Measurements from ENCODE around the gene CCRL2.
"Not testable (repeated sequence)": the region's sequence is repeated elsewhere in the genome, so short reads cannot be mapped to it uniquely, and the experiment has no call there.

The CCRL2 gene

DNA sequence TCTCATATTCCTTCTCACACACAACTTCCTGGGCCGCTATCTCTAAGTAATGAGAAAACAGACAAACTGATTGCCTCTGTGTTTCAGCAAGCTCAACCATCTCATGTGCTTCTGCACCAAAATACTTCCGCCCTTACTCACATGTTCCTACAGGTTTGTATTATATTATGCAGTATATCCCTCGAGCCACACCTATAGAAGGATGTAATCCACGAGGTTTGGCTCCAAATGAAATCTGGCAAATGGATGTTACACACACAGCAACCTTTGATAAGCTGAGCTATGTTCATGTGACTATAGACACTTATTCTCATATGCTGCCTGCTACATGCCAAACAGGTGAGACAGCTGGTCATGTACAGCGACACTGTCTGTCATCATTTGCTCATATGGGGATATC lies 22.6 kb downstream of the CCRL2 start:
- DNase-seq (ENCODE audit: low read depth), result no peak

DNA sequence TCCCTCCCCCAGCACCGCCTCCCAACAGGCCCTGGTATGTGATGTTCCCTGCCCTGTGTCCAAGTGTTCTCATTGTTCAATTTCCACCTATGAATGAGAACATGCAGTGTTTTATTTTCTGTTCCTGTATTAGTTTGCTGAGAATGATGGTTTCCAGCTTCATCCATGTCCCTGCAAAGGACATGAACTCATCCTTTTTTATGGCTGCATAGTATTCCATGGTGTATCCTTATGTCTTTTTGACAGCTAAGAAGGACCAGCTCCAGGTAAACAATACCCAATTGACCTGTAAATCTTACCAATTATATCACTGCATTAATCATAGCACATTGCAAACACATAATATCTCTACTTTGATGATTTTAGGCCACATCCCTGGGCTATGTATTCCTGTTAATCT lies 23.8 kb downstream of the CCRL2 start:
- DNase-seq (ENCODE audit: low read depth), result not testable (repeated sequence)

DNA sequence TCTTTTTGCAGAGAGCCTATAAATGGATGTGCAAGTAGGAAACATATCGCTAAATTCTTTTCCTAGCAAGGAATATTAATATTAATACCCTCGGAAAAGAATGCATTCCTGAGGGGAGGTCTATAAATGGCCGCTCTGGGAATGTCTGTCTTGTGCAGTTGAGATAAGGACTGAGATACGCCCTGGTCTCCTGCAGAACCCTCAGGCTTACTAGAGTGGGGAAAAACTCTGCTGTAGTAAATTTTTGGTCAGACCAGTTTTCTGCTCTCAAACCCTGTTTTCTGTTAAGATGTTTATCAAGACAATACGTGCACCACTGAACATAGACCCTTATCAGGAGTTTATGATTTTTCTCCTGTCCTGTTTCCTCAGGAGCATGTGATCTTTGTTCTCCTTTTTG lies 24.8 kb downstream of the CCRL2 start:
- not testable (repeated sequence) for DNase-seq (ENCODE audit: low read depth)

DNA sequence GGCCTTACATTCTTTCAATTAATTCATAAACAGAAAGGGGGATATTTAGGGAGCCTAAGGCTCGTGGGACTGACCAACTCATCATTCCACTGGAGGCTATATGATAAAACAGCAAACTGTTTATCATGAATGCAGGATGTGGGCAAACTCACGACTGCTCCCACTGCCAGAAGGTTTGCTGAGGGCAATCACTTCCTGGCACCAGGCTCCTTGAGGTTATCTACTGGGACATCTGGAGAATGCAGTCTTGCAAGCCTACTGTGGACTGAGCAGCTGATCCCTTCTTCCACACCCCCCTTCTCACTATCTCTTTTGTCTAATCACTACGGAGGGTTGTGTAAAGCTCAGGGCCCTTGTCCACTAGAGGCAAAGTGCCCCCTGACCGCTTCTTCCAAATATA lies 26.1 kb downstream of the CCRL2 start:
- DNase-seq (ENCODE audit: low read depth), result not testable (repeated sequence)

DNA sequence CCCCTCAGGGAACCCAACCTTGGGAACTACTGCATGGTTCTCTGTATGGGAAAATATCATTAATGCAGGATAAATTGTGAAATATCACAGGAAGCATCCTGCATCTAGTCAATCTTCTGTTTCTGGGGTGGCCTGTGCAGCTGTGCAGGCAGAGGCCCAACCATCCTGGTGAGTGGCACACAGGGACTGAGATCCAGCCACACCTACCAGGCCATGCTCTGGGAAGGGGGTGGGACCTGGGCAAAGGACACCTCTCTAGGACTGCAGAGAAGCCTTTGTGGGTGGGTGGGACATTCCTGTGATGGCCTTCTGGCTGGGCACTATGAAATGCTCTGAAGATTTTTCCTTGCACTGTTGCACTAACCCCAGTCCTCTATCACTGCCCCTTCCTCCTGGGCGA lies 26.8 kb downstream of the CCRL2 start:
- no peak for DNase-seq (ENCODE audit: low read depth)

DNA sequence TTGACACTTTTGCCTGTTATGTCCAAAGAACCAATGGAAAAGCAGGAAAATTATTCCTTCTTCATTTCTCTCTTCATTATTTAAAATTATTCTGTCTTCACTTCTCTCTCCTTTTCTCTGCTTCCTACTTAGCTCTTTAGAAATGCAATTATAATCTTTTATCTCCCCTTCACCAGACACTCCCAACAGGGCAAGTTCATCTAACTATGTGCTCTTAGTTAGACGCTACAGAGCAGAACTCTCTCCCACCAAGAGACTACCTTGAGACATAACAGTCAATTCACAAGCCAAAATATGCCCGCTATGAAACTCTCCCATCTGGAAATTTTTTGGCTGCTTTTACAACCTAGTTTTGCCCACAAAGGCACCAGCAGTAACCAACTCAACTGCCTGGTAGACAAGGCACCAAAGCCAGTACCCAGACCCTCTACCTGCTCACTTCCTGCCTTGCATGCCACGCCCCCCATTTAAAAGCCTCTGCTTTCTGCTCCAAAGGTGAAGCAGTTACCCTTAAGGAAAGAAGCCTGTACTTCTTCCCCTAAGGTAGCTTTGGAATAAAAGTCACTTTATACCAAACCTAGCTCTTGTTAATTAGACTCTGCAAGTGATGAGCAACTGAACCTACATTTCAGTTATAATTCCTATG lies 28.1 kb downstream of the CCRL2 start:
- no peak for DNase-seq (ENCODE audit: low read depth)

DNA sequence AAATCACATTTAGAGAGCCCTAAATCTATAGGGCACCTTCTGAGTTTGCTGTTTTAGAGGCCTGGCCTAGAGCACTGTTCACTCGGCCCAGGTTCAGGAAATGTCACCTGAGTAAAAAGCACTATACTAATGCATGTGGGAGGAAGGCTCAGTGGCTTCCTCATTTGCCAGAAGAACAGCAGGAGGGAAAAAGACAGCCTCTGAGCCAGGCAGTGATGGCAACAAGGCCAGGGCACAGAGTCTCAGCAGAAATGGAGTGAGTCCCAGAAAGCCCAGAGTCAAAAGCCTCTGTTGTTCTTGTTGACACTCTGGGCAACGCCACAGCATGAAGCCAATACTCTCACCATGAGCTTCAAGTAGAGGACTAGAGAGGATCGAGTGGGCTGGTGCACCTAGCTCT lies 31.8 kb downstream of the CCRL2 start:
- DNase-seq (ENCODE audit: low read depth), result no peak

DNA sequence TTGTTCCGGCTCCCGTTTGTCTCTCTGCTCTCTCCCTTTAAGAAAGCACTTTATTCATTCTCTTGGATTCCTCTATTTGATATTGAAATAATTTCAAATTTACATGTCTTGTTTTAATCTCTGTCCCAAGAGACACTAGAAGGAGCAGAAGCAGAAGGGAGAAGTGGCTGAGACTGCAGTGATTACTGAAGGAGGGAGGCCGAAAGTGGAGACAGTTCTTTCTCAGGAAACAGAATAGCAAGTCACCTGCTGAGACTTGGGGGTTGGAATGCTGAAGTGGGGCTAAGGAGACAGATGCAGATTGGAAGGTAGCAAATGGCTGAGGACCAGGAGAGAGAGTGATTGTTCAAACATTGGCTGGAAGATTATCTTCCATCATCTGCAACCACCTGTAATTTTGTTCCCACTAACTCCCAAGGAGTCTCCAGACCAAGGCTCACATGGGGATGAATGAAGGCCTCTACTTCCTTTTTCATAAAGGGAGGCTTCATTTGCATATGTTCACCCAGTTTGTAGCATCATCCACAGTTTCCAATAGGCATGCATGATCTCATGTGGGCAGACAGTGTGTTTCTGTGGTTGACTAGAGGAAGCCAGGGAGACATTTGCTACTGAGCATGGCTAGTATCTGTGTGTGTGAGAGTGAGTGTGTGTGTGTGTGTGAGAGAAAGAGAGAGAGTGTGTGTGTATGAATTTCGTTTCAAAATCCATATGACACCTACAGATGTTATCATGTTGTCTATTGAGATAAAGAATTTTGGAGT lies 33.7 kb downstream of the CCRL2 start:
- no peak for DNase-seq (ENCODE audit: low read depth)

DNA sequence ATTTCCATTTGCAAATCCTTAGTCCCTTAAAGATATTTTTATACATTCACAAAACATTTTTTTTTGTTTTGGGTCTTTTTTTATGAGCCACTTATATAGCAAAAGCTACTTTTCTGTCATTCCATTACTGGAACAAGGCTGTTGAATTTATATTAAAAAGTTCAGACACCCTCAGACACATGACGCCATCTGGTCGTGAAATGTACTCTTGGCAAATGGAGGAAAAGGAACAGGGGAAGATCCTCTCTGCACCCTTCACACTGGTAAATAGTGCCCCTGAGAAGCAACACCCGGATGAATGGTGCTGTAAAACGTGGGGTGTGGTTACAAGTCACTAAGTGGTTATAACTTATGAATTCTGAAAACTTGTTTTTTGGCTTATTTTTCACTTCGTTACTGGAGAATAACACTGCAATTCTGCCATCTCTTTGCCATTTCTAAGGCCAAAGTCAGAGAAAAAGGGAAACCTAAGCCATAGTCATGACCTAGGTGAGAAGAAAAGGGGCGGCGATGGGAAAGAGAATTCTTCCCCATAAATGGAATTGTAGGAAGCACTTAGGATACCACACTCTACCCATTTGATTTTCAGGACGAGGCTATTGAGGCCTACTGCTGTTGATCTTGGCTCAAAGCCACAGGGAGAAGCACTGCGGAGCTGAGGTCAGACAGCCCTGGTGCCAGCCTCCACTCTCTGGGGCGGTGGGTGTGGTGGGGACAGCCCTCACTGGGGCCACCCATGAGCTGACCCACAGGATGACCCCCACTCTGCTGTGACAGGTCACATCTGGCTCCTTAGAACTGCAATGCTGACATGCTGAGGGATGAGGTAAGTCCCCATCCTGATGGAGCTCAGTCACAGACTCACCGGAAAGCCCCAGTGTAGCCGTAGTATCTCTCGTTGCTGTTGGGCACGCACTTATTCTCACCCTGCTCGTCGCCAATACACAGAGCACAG lies 35.8 kb downstream of the CCRL2 start:
- DNase-seq (ENCODE audit: low read depth), result no peak

DNA sequence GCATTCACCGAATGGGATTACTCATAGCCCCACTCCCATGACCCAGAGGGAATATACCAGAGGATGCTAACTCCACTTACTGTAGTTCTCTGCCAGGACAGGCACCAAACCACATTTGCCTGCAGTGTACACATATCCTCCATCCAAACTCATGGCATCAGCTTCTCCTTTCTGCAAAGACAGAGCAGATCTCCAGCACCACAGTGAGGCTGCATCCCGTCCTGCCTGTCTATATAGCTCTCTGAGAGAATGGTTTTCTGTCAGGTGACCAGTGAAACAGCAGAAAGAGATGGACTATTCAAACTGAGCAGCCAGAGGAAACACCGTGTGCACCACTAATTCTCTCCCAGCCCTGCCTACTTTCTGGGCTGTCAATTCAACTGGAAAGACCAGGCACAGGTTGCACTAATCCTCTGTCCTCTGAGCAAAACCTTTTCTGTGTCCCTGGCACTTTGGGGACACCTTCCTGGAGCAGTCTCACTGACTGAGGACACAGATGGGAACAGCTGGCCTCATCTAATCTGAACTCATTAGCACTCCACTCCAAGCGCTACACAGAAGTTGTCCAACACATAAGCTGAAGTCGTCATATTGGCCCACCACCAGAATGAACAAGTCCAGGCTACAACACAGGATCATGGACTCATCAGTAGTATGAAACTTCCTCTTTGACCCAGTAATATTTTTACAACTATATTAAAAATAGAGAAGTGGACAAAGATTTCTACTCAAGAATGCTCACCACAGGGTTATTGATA lies 40.3 kb downstream of the CCRL2 start:
- no peak for DNase-seq (ENCODE audit: low read depth)

DNA sequence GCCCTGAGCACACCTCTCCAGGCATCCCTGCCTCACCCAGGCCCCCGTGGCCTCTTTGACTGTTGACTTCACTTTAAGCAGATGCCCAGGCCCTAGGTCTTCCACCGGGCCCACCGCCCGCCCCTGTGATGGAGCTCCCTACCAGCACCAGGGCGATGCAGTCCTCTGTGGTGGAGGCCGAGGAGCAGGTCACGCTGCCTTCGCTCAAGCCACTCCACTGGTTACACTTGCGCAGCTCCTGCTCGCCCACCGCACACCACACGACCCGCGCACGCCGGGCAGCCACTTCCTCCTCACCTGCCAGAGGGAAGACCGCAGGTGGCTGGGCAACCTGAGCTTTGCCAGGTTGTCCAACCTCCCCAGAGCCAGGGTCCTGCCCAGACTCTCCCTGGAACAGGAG lies 41.7 kb downstream of the CCRL2 start:
- no peak for DNase-seq (ENCODE audit: low read depth)

DNA sequence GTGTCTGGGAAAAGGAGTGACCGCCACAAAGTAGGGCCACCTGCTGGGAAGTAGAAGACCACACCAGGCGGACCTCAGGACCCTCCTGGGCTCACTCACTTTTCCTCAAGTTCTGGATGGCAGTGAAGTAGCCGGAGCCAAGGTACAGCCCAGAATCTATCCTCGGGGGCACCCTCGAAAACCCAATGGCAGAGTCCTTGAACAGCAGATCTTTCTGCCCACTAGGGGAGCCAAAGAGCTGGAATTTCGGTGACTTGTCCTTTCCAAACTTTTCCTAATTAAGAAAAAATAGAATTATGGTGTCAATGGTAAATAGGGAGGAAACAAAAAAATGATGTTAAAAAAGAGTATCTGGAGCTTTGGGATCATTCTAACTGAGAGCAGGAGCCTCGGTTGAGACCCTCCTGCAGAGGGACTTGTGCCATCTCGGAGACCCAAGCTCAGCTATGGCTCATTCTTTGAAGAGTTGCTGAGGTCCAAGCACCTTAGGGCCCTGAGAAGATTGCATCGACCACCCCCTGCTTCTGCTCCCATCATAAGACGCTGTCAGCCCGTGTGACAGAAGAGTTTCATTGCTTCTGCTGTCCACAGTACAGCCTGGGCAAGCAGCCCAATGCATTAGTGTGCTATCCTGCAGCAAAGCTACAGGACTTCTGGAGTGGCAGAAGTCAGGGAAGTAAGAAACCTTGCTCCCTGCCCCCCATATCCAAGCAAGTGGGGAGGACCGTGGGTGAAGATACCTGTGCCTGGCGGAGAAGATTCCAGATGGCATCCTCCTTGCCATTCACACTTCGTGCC lies 42.9 kb downstream of the CCRL2 start:
- no peak for DNase-seq (ENCODE audit: low read depth)

DNA sequence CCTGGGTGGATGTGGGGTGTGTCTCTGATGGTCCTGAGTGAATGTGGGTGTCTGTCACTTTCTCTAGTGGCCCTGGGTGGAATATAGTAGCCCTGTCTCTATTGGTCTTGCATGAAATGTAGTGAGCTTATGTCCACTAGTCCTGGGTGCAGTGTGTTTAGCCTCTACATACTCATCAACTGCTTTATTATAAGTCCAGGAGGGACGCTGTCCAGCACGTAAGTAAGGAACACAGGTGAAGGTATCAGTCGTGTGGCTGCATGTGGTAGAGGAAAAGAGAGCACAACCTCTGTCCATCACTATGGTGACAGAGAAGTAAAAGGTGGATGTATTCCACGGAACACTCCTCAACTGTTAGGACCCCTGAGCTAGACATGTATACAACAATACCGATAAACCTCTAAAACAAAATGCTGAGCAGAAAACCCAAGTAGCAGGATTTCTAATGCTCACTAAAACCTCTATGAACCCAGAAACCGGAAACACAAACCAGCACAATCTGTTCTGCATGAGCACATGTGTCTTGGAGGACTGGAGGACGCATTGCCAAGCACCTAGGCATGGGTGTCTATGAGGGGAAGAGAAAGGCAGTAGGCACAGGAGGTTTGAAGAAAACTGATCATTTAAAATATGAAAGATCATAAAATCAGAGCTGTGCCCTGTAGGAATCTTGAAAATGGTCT lies 46.6 kb downstream of the CCRL2 start:
- no peak for DNase-seq (ENCODE audit: low read depth)

DNA sequence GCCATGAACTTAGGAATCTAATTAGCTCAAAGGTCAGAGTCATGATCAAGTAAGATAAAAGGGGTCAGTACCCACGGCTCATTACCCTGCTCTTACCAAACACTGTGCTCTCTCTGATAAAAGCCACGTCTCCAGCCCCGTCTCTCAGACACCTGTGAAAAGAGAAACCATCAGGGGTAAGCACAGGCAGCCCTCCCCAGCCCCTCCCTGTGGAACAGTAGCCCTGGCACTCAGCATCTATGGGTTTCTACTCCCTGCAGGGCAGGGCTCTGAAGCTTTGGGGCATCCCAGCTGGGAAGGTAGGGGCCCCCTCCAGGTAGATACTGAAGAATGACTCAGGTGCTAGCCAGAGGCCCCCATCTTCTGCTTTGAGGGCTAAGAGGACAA lies 47.1 kb downstream of the CCRL2 start:
- no peak for DNase-seq (ENCODE audit: low read depth)

DNA sequence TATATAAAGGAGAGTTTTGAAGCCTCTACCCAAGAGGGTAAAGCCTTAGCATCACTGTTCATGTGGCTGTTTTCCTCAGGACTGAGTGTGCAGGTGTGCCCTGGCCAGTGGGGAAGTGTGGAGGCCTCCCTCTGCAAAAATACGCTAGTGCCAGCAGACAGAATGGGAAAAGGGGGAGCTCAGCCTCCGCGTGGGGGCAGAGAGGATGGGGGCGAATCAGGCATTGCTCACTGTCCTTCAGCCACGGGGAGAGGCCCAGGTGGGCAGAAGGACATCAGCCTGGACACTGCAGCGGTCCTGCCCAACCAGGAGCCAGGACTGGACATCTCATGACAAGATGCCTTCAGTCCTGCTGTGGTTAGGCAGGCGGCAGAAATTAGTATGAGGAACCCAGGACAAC lies 47.5 kb downstream of the CCRL2 start:
- DNase-seq (ENCODE audit: low read depth), result no peak

DNA sequence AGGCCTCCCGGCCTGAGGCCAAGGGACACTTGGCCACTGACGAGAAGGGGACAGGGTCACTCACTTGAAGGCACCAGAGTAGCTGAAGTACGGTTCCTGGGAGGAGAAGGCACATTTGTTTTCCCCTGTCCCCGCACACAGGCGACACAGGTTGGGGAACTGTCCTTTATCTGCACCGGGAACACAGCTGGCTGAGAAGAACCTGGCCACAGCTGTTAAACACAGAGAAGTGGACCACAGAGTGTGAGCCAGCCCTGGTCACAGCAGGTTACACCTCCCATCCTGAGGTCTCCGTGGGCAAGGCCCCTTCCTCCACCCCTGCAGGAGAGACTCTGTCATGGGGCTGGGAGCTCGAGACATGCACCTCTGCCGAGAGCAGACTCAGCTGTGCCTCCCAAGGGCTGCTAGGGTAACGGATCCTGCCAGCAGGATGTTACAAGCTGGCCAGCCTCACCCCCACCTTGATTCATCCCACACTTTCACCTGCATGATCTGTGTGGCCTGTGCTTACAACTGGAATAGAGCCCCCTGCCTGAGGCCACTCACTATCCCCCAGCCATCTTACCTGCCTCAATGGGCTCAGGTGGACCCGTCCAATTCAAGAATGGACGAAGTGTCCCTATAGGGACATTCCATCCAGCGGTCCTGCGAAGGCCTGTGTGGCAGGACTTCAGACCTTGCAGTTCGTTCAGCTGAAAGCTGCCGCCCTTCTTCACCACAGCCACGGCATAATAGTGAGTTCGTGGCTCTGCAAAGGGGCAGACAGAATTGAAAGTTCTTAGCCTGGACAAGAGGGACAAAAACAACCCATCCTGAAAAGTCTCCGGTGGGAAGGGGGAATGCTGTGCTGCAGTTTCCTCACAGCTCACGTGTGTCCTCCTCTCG lies 48.4 kb downstream of the CCRL2 start:
- DNase-seq (ENCODE audit: low read depth), result no peak

DNA sequence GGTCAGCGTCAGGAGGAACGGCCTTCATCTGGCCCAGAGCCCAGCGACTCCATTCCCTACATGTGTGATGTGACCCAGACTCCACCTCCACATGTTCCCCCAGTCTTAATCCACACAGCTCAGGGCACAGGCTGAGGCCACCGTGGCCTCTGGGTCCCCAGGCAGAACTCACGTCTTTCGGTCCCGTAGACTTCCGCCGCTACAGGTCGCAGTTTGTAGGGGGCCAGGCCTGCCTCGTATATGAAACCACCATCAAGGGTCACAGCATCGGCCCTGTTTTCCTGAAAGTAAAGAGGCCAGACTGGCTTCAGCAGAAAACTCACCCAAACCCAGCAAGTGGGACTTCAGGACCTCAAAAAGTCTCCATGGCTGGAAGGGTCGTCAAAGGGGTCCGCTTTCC lies 49.1 kb downstream of the CCRL2 start:
- no peak for DNase-seq (ENCODE audit: low read depth)
